SU-DHL-6 (cell line): Measurements from ENCODE around the gene CERS6.

Experiments used
- H2AFZ ChIP-seq: fragments of 200-600 bp; sonication (generic); 2 replicates; pipeline ENCODE4 v1.6.1; 2014; ENCODE audit warnings: low read depth, mild to moderate bottlenecking, moderate library complexity, mixed read lengths, antibody characterized with exemption, low read length; ENCODE audit not compliant: severe bottlenecking
- H3F3A ChIP-seq: fragments of 200-600 bp; shearing (Covaris generic); 2 replicates; pipeline ENCODE4 v1.6.0; 2016; ENCODE audit warnings: antibody characterized with exemption, mild to moderate bottlenecking; ENCODE audit not compliant: insufficient read depth
- H3K27ac ChIP-seq: fragments of 200-600 bp; sonication (generic); 2 replicates; pipeline ENCODE4 v1.5.1; 2016; ENCODE audit warnings: low read depth, mild to moderate bottlenecking, low read length, moderate library complexity, mixed read lengths
- H3K27me3 ChIP-seq: fragments of 200-600 bp; sonication (generic), shearing (Covaris generic); 2 replicates; pipeline ENCODE4 v1.6.0; 2014; ENCODE audit warnings: mild to moderate bottlenecking, low read length
- H3K36me3 ChIP-seq: fragments of 200-600 bp; sonication (generic); 2 replicates; pipeline ENCODE4 v1.6.1; 2014; ENCODE audit warnings: mild to moderate bottlenecking, low read length, mixed read lengths
- H3K4me2 ChIP-seq: fragments of 300-600, 200-600 bp; shearing (Covaris generic), sonication (generic); 2 replicates; pipeline ENCODE4 v1.6.0; 2014; ENCODE audit warnings: low read length, low read depth, mild to moderate bottlenecking; ENCODE audit not compliant: poor library complexity, severe bottlenecking
- H3K4me3 ChIP-seq: fragments of 200-600 bp; sonication (generic); 2 replicates; pipeline ENCODE4 v1.5.1; 2014; ENCODE audit warnings: antibody characterized with exemption, low read length, mild to moderate bottlenecking, mixed read lengths; ENCODE audit not compliant: insufficient read depth, poor library complexity, severe bottlenecking
- H3K79me2 ChIP-seq: fragments of 200-600 bp; sonication (generic); 2 replicates; pipeline ENCODE4 v1.6.1; 2014; ENCODE audit warnings: mild to moderate bottlenecking, low read length, moderate library complexity; ENCODE audit not compliant: insufficient read depth
- H3K9ac ChIP-seq: fragments of 200-600 bp; sonication (generic); 2 replicates; pipeline ENCODE4 v1.7.0; 2014; ENCODE audit warnings: mild to moderate bottlenecking, low read length
- H3K9me2 ChIP-seq: fragments of 200-600 bp; sonication (generic); replicated peaks from 2 replicates; pipeline ENCODE4 v1.6.1; 2014; ENCODE audit warnings: low read length; ENCODE audit not compliant: insufficient read depth
- H3K9me3 ChIP-seq: fragments of 200-600 bp; sonication (generic); 2 replicates; pipeline ENCODE4 v1.6.1; 2014; ENCODE audit warnings: low read length, mixed read lengths; ENCODE audit not compliant: insufficient read depth
- H4K20me1 ChIP-seq: fragments of 200-600 bp; sonication (generic); 2 replicates; pipeline ENCODE4 v1.6.1; 2014; ENCODE audit warnings: low read depth, mild to moderate bottlenecking, antibody characterized with exemption, low read length, moderate library complexity, mixed read lengths
- EZH2phosphoT487 ChIP-seq: fragments of 200-600 bp; sonication (generic), shearing (Covaris generic); conservative IDR thresholded peaks from 2 replicates; pipeline ENCODE4 v1.6.1; 2018; ENCODE audit warnings: mild to moderate bottlenecking, antibody characterized with exemption, low read length, moderate library complexity, mixed read lengths
- TF ChIP-seq, protein P1 (sequence below): fragments of 200-600 bp; sonication (generic); IDR thresholded peaks from one replicate; pipeline ENCODE4 v1.5.1; 2017; ENCODE audit warnings: antibody characterized with exemption, mild to moderate bottlenecking, low read length, moderate library complexity; ENCODE audit not compliant: insufficient read depth, poor library complexity, severe bottlenecking

The CERS6 gene

GRCh38 chr2:168784993-168785392 is 328.9 kb downstream of the CERS6 start:
- Histone ChIP-seq H3K27me3 (no peaks in the 10 kb centered on the region), H3K9me3 (no peaks in the 10 kb centered on the region), H3K79me2 (no peaks in the 10 kb centered on the region), H3K36me3 (no peaks in the 10 kb centered on the region), H3K4me2 (no peak overlapping the region), H3K4me3 (no peak overlapping the region), H2AFZ (no peak overlapping the region), H3K9me2 (no peaks in the 10 kb centered on the region), H3F3A (no peaks in the 10 kb centered on the region), H4K20me1 (no peaks in the 10 kb centered on the region), H3K27ac (no peak overlapping the region), H3K9ac (no peak overlapping the region)
- TF ChIP-seq EZH2phosphoT487, result no peak
- TF ChIP-seq, protein P1, sequence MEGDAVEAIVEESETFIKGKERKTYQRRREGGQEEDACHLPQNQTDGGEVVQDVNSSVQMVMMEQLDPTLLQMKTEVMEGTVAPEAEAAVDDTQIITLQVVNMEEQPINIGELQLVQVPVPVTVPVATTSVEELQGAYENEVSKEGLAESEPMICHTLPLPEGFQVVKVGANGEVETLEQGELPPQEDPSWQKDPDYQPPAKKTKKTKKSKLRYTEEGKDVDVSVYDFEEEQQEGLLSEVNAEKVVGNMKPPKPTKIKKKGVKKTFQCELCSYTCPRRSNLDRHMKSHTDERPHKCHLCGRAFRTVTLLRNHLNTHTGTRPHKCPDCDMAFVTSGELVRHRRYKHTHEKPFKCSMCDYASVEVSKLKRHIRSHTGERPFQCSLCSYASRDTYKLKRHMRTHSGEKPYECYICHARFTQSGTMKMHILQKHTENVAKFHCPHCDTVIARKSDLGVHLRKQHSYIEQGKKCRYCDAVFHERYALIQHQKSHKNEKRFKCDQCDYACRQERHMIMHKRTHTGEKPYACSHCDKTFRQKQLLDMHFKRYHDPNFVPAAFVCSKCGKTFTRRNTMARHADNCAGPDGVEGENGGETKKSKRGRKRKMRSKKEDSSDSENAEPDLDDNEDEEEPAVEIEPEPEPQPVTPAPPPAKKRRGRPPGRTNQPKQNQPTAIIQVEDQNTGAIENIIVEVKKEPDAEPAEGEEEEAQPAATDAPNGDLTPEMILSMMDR, result no peak

DNA sequence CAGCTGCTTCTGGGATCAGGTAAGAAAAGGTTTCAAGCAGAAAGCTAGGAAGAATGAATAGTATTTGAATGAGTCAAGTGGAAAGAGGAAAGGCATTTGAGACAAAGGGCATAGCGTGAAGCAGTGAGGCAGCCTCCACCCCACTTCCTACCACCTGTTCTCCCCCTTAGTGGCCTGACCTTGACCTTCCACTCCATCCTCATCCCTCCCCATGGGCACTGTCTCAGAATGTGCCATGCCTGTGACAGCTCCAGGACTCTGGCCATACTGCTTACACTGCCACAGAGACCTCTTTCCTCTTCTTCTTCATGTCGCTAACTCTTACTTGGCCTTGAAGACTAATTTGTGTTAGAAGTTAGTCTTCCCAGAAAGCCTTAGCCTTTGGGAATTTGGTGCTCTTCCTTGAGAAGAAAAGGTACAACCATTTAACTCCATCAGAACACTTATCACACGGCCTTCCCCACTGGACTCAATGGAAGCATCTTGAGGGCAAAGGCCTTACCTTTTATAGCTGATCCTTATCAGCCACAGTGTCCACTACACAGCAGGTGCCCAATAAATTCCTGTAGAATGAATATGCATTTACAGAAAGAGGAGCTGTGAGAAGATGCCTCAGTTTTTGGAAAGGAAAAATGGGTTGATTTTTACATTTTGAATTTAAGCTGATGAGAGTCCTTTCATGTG is 331.2 kb downstream of the CERS6 start:
- TF ChIP-seq, protein P1, result no peak
- no peak for TF ChIP-seq EZH2phosphoT487
- Histone ChIP-seq H3K4me3 (no peak overlapping the region), H3K9me2 (no peaks in the 10 kb centered on the region), H2AFZ (no peak overlapping the region), H3K27me3 (no peaks in the 10 kb centered on the region), H3F3A (no peaks in the 10 kb centered on the region), H3K27ac (no peak overlapping the region), H4K20me1 (no peaks in the 10 kb centered on the region), H3K9ac (no peak overlapping the region), H3K36me3 (no peaks in the 10 kb centered on the region), H3K9me3 (no peaks in the 10 kb centered on the region), H3K4me2 (no peak overlapping the region), H3K79me2 (no peaks in the 10 kb centered on the region)

GRCh38 chr2:168787782-168788376 is 331.8 kb downstream of the CERS6 start:
- no peak for TF ChIP-seq EZH2phosphoT487
- TF ChIP-seq, protein P1, result no peak
- Histone ChIP-seq H3K36me3 (no peaks in the 10 kb centered on the region), H4K20me1 (no peaks in the 10 kb centered on the region), H3K9me3 (no peaks in the 10 kb centered on the region), H3K4me3 (no peak overlapping the region), H3F3A (no peaks in the 10 kb centered on the region), H3K27me3 (no peaks in the 10 kb centered on the region), H2AFZ (no peak overlapping the region), H3K4me2 (no peak overlapping the region), H3K79me2 (no peaks in the 10 kb centered on the region), H3K9ac (no peak overlapping the region), H3K9me2 (no peaks in the 10 kb centered on the region), H3K27ac (no peak overlapping the region)
